ENCODE data around the gene LTN1.

LTN1 gene

DNA sequence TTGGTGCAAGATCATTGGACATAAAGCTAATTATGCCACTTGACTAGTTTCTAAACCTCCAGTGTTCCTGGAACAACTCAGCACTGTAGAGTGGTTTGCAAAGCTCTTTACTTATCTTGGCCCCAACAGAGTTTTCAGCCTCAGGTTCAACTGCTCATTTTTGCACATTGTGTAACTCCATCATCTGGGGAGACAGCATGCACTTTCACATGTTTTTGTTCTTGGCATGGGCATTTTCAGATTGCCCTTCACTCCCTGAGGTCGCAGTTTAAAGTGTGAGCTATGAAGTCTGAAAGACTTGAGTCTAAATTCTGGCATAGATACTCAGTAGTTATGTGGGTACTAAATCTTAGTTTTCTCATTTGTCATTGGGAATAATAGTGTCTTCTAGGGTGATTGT lies 36.8 kb upstream of the LTN1 start:
- no peak overlapping the region for H3K4me3 ChIP-seq (ENCODE audit: low read depth, low read length)
- DNase-seq (ENCODE audit: low read depth), result no peak
- TF ChIP-seq, protein P1, sequence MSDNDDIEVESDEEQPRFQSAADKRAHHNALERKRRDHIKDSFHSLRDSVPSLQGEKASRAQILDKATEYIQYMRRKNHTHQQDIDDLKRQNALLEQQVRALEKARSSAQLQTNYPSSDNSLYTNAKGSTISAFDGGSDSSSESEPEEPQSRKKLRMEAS (IDR thresholded peaks at IDR 0.05; ENCODE audit: low read depth, low read length), result no peak
- TF ChIP-seq CTCF (IDR thresholded peaks at IDR 0.05; ENCODE audit: low read depth, low read length), result no peak
- TF ChIP-seq MYC (IDR thresholded peaks at IDR 0.05; ENCODE audit: low read depth, low read length), result no peak
- no peak for TF ChIP-seq POLR2A (IDR thresholded peaks at IDR 0.05; ENCODE audit: extremely low read depth, insufficient read length)

GRCh38 chr21:29025328-29025713 lies 32.6 kb upstream of the LTN1 start:
- peak overlapping the region; percentile 100 for H3K4me3 ChIP-seq (ENCODE audit: low read depth, low read length)
- TF ChIP-seq CTCF (IDR thresholded peaks at IDR 0.05; ENCODE audit: low read depth, low read length) (no peak), MYC (IDR thresholded peaks at IDR 0.05; ENCODE audit: low read depth, low read length) (no peak), POLR2A (IDR thresholded peaks at IDR 0.05; ENCODE audit: extremely low read depth, insufficient read length) (no peak)
- TF ChIP-seq, protein P1 (IDR thresholded peaks at IDR 0.05; ENCODE audit: low read depth, low read length), result no peak
- DNase-seq (ENCODE audit: low read depth), result peak; percentile 31

DNA sequence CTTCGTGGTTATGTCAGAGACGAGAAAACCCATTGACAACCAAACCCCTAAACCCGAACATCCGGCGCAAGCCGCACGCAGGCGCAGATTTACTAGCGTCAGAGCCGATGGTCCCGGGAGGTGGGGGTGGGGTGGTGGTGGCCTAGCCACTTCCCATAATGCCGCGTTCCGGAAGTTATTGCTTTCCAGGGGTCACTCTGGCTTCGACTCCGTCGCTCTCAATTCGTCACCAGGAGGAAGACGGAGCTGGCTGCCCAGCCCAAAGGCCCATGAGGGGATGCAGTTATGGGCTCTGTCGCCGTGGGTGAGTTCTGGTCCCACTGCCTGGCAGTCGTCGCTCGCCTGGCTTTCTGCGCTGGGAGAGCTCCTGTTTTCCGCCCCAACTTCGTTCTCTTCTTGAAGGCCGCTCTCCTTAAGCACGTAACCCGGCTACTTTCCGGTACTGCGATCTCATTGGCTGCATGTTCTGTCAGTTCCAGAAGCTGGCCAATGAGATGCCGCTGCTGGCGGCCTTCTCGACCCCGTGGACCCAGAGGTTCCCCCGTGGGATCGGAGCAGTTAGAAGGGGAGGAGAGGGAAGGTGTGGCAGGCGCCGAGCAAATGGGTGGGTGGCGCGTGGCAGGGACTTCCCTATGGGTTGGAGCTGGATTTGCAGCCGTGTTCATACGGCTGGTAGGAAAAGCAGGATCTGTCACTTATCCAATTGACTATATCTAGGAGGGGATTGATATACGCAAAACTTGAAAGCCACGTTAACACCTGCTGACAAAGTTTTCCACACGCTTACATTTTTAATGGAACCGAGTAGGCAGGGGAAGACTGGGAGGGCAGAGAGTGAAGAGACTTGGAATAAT lies 32.0 kb upstream of the LTN1 start, which contains the start of gene USP16:
Gene USP16 (plus strand): TSS at position 195 of the 854 bp plus-strand sequence. CDS start 3,246 bp downstream, outside the sequence.
- DNase-seq (ENCODE audit: low read depth), result peak; percentile 98
- TF ChIP-seq MYC (IDR thresholded peaks at IDR 0.05; ENCODE audit: low read depth, low read length), result peak; percentile 89
- peak; percentile 61 for TF ChIP-seq POLR2A (IDR thresholded peaks at IDR 0.05; ENCODE audit: extremely low read depth, insufficient read length)
- TF ChIP-seq, protein P1 (IDR thresholded peaks at IDR 0.05; ENCODE audit: low read depth, low read length), result peak; percentile 83
- no peak for TF ChIP-seq CTCF (IDR thresholded peaks at IDR 0.05; ENCODE audit: low read depth, low read length)

GRCh38 chr21:29022166-29022565 lies 29.5 kb upstream of the LTN1 start:
- no peak overlapping the region for H3K4me3 ChIP-seq (ENCODE audit: low read depth, low read length)
- TF ChIP-seq, protein P1 (IDR thresholded peaks at IDR 0.05; ENCODE audit: low read depth, low read length), result no peak
- no peak for TF ChIP-seq POLR2A (IDR thresholded peaks at IDR 0.05; ENCODE audit: extremely low read depth, insufficient read length)
- TF ChIP-seq CTCF (IDR thresholded peaks at IDR 0.05; ENCODE audit: low read depth, low read length), result no peak
- no peak for TF ChIP-seq MYC (IDR thresholded peaks at IDR 0.05; ENCODE audit: low read depth, low read length)
- peak; percentile 15 for DNase-seq (ENCODE audit: low read depth)

More for the DNA sequence above, 32.0 kb upstream of the LTN1 start, which contains the start of gene USP16:
- peak within 1 kb of the TSS; percentile 100 for H3K4me3 ChIP-seq (ENCODE audit: low read depth, low read length)

DNA sequence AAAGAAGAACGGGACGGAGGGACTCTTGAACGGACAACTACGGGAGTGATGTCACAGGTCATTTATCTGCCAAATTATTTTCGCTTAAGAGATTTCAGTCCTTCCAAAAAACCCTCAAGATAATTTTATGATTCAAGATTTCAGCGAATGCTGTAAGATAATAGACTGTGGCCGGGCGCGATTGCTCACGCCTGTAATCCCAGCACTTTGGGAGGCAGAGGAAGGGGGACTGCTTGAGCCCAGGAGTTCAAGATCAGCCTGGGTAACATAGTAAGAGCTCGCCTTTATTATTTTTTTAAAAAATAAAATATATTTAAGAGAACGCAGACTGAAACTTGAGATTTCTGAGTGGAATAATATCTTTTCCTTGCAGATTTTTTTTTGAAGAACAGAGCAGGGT lies 25.9 kb upstream of the LTN1 start:
- peak; percentile 19 for DNase-seq (ENCODE audit: low read depth)
- peak overlapping the region; percentile 79 for H3K4me3 ChIP-seq (ENCODE audit: low read depth, low read length)
- TF ChIP-seq MYC (IDR thresholded peaks at IDR 0.05; ENCODE audit: low read depth, low read length), result no peak
- TF ChIP-seq, protein P1 (IDR thresholded peaks at IDR 0.05; ENCODE audit: low read depth, low read length), result no peak
- no peak for TF ChIP-seq CTCF (IDR thresholded peaks at IDR 0.05; ENCODE audit: low read depth, low read length)
- TF ChIP-seq POLR2A (IDR thresholded peaks at IDR 0.05; ENCODE audit: extremely low read depth, insufficient read length), result no peak
